ENCODE data around the gene KIAA1755. TPM values are rescaled to one million over a fixed set of nuclear protein-coding genes. Genes with fewer than 3 reads are reported as not detected.

The KIAA1755 gene
- total RNA-seq, 3 donors from 2014 or later = not detected

DNA sequence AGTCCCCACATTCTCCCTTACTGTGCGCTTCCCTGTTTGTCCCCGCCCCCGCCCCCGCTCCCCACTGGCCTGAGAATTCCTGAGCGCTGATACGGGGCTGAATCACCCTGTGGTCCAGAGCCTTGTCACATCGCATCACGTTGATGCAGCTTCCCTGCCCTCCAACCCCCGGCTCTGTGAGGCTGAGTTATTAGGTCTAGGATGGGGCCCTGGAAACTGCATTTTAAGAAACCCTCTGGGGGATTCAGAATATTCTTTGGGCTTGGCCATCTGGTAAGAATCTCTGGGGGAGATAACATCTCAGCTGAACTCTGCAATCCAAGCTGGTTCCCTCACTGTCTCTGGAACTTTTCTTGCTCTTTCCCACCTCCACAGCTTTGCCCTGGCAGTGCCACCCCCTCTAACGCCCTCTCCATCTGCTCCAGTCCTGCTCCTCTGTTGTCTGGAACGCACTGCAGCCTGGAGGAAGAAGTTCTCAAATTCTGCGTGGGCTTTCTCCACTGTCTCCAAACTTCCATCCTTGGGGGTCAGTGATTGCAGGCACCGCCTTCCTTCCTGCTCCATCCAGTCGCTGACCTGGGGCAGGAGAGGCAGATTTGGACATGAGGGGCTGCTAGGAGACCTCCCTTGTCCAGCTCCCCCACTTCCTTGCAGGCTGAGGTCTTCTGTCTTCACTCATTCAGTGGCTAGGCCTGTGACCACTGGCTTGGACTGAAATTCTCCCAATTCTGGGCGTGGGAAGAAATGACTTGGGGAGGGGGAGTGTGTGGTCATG, 42.6 kb downstream of the KIAA1755 start:
- no peak for DNase-seq
- no peak overlapping the region for H3K4me3 Mint-ChIP-seq

DNA sequence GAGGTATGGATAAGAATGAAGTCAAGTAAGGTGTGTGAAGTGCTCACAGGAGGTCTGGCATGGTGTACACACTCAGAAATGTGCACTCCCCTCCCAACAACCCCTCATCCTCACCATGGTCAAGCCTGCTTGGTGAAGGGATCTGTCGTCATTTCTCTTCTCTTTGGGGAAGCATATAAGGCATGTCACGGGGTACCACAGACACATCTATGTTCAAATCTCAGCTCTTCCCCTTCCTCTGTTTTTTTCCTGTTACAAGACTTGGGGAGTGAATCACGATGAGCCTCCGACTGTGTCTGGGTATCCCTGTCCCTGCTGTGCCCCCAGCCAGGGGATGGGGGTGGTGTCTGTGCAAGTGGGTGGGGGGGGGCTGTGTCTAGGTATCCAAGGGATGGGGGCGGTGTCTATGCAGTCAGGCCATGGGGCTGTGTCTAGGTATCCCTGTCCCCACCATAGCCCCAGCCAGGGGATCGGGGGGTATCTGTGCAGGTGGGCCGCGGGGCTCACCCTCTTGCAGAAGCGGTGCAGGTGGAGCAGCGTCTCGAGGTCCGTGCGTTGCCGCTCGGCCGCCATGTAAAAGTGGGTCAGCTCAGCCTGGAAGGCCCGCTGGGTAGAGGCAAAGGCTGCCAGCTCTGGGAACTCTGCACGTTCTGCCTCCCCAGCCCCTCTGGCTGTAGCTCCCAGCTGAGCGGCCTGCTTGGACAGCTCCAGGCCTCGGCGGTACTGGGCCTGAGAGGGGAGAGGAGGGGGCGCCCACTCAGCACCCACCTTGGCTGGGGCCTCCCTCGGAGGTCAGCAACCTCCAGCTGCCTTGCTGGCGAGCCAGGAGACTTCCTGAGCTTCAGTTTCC, 43.6 kb downstream of the KIAA1755 start:
- H3K36me3 Mint-ChIP-seq (ENCODE audit: insufficient read depth) = no peaks in the 10 kb centered on the region
- no peak overlapping the region for H3K4me3 Mint-ChIP-seq
- H3K27me3 Mint-ChIP-seq (ENCODE audit: low read depth) = peaks cover 7% of the 10 kb centered on the region
- peaks cover 3% of the 10 kb centered on the region for H3K4me1 Mint-ChIP-seq (ENCODE audit: low read depth)
- no peak for ATAC-seq
- DNase-seq = no peak
- H3K9me3 Mint-ChIP-seq = no peaks in the 10 kb centered on the region

More for the DNA sequence above, 42.6 kb downstream of the KIAA1755 start:
- Mint-ChIP-seq H3K9me3 (no peaks in the 10 kb centered on the region), H3K4me1 (ENCODE audit: low read depth) (peaks cover 3% of the 10 kb centered on the region), H3K36me3 (ENCODE audit: insufficient read depth) (no peaks in the 10 kb centered on the region), H3K27me3 (ENCODE audit: low read depth) (peaks cover 4% of the 10 kb centered on the region)
- no peak for ATAC-seq

GRCh38 chr20:38216201-38216600, 44.3 kb downstream of the KIAA1755 start:
- H3K4me3 Mint-ChIP-seq = no peak overlapping the region
- no peaks in the 10 kb centered on the region for H3K36me3 Mint-ChIP-seq (ENCODE audit: insufficient read depth)
- peaks cover 3% of the 10 kb centered on the region for H3K4me1 Mint-ChIP-seq (ENCODE audit: low read depth)
- H3K9me3 Mint-ChIP-seq = no peaks in the 10 kb centered on the region
- ATAC-seq (no peak), DNase-seq (no peak)
- peaks cover 7% of the 10 kb centered on the region for H3K27me3 Mint-ChIP-seq (ENCODE audit: low read depth)

DNA sequence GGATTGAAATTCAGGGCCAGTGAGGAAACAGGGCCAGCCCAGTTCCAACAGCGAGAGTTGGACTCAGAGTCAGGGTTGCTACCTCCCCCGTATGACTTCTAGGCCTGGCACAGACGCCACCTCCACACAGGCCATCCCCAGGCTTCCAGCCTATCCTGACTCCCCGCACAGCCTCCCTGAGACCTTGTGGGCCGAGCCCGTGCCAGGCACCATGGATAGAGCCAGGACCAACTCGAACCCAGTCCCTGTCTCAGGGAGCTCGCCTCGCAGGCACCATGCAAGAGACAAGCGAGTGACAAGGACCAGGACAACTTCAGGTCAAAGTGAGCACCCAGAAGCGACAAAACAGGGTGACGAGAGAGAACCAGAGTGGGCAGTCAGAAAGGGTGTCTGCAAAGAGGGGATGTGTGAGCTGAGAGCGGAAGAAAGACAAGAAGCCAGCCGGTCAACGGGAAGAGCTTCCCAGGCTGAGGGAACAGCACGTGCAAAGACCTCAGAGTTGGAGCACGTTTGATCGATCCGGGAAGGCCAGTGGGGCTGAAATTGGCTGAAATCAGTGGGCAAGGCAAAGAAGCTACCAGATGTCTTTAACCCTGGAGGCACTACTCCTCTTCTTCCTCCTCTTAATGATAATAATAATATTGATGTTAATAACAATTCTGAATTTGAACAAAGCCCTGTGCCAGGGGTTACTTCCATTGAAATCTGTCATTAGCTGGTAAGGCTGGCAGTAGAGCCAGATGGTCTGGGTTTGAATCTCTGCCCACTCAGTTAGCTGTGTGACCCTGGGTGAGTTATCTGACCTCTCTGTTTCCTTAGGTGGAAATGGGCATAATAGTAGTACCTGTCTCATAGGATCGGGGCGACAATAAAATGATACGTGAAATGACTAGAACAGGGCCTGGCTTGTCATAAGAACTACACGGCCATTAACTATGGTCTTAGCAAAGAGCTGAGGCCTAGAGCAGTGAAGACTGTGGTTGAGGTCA, 45.0 kb downstream of the KIAA1755 start:
- H3K27me3 Mint-ChIP-seq (ENCODE audit: low read depth) = peaks cover 7% of the 10 kb centered on the region
- DNase-seq (no peak), ATAC-seq (no peak)
- H3K4me1 Mint-ChIP-seq (ENCODE audit: low read depth) = no peaks in the 10 kb centered on the region
- H3K9me3 Mint-ChIP-seq = no peaks in the 10 kb centered on the region
- H3K36me3 Mint-ChIP-seq (ENCODE audit: insufficient read depth) = no peaks in the 10 kb centered on the region
- H3K4me3 Mint-ChIP-seq = no peak overlapping the region

GRCh38 chr20:38214256-38215193, 46.0 kb downstream of the KIAA1755 start:
- Mint-ChIP-seq H3K27me3 (ENCODE audit: low read depth) (peaks cover 7% of the 10 kb centered on the region), H3K36me3 (ENCODE audit: insufficient read depth) (no peaks in the 10 kb centered on the region), H3K4me1 (ENCODE audit: low read depth) (no peaks in the 10 kb centered on the region), H3K9me3 (no peaks in the 10 kb centered on the region), H3K4me3 (no peak overlapping the region)
- ATAC-seq = no peak
- DNase-seq = no peak

DNA sequence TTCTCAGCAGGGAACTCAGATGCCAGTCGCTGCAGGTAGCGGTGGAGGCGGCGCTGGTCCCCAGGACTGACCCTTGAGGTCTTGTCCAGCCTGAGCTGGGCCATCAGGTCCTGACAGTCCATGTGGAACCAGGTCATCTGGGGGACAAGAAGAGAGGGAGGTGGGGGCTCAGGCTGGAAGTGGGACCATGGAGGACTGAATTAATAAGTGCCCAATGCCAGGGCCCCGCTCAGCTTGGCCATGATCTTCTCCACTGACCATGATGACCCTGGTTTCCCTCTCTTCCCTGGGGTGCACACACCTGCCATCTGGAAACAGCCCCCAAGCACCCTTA, 47.0 kb downstream of the KIAA1755 start:
- no peak overlapping the region for H3K4me3 Mint-ChIP-seq

DNA sequence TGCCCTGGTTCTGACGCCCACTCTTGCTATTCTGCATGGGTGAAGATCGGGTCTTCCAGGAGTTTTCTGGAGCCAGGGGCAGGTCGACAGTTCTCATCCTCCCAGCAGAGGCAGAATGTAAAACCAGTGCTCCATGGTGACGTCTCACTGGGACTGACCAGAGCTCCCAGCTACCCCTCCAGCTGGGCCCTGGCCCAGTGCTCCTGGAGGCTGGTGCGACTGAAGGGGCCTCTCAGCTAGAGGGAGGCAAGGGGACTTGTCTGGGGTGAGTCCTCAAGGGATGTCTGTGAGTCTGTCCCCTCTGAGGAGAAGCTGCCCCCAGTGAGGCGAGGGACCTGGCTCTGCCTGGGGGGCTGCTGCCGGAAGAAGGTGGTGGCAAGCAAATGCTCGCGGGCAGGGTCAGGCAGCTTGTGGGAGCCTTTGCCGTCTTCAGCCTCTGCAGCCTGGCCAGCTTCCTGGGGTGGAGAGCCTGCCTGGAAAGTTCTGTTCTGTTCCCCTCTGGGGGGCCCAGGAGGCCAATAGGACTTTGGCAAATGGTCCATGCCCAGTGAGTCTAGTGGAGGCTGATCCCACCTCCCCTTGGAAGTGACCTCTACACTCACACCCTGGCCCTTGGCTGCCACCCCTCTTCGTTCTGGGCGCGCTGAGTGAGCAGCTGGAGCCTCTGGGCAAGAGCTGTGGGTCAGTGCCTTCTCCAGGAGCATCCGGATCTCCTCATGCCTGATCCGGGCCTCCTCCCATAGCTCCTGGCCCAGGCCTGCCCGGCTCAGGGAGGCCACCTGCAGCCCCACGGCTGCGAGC, 47.5 kb downstream of the KIAA1755 start:
- H3K4me3 Mint-ChIP-seq = no peak overlapping the region

More for the DNA sequence above, 47.0 kb downstream of the KIAA1755 start:
- H3K27me3 Mint-ChIP-seq (ENCODE audit: low read depth) = peaks cover 8% of the 10 kb centered on the region
- ATAC-seq (no peak), DNase-seq (no peak)
- H3K4me1 Mint-ChIP-seq (ENCODE audit: low read depth) = no peaks in the 10 kb centered on the region
- H3K9me3 Mint-ChIP-seq = no peaks in the 10 kb centered on the region
- H3K36me3 Mint-ChIP-seq (ENCODE audit: insufficient read depth) = no peaks in the 10 kb centered on the region

DNA sequence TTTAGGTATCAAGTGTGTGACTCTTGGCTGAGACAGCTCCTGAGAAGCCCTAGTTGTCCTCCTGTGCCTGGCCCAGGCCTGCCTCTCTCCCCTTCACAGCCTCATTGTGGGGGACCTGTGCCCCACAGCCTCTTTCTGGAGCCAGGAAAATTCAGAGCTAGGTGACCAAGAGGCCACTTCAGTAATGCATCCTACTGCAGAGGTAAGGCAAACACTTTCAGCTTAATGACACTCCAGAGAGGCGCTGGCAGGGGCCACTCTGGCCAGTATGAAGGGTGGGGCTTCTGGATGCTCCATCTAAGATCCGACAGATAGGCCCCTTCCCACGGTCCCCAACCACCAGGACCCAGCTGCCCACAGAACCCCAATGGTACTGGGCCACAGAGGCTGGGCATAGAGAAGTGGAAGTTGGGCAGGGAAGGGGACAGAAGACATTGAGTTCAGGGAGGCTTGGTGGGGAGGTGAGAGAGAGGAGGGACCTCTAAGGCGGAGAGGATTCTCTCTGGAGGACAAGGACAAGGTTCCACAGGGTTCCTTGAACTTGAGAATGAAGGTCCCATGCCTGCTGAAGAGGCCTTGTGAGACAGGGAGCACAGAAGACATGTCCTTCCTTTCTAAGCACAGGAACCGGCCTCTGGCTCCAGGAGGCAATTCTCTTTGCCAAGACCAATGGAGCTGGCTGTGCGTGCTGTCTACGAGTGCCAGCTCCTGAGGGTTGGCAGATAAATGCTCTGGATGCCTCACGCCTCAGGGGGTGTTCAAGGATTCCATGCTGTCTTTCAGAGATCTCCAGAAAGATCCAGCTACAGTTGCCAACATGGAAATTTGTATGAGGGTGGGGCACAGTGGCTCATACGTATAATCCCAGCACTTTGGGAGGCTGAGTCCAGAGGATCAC, 49.1 kb downstream of the KIAA1755 start:
- no peak for DNase-seq
- Mint-ChIP-seq H3K4me3 (no peak overlapping the region), H3K4me1 (ENCODE audit: low read depth) (no peaks in the 10 kb centered on the region), H3K9me3 (no peaks in the 10 kb centered on the region), H3K27me3 (ENCODE audit: low read depth) (peaks cover 10% of the 10 kb centered on the region), H3K36me3 (ENCODE audit: insufficient read depth) (no peaks in the 10 kb centered on the region)
- no peak for ATAC-seq

More for the DNA sequence above, 47.5 kb downstream of the KIAA1755 start:
- H3K27me3 Mint-ChIP-seq (ENCODE audit: low read depth) = peaks cover 10% of the 10 kb centered on the region
- DNase-seq (no peak), ATAC-seq (no peak)
- no peaks in the 10 kb centered on the region for H3K36me3 Mint-ChIP-seq (ENCODE audit: insufficient read depth)
- no peaks in the 10 kb centered on the region for H3K4me1 Mint-ChIP-seq (ENCODE audit: low read depth)
- H3K9me3 Mint-ChIP-seq = no peaks in the 10 kb centered on the region

- ATAC-seq (no peak), DNase-seq (no peak)
- no peaks in the 10 kb centered on the region for H3K36me3 Mint-ChIP-seq (ENCODE audit: insufficient read depth)
- no peak overlapping the region for H3K4me3 Mint-ChIP-seq
- no peaks in the 10 kb centered on the region for H3K9me3 Mint-ChIP-seq
- peaks cover 10% of the 10 kb centered on the region for H3K27me3 Mint-ChIP-seq (ENCODE audit: low read depth)
- no peaks in the 10 kb centered on the region for H3K4me1 Mint-ChIP-seq (ENCODE audit: low read depth)
Measured at GRCh38 chr20:38210741-38211140, 49.8 kb downstream of the KIAA1755 start.

DNA sequence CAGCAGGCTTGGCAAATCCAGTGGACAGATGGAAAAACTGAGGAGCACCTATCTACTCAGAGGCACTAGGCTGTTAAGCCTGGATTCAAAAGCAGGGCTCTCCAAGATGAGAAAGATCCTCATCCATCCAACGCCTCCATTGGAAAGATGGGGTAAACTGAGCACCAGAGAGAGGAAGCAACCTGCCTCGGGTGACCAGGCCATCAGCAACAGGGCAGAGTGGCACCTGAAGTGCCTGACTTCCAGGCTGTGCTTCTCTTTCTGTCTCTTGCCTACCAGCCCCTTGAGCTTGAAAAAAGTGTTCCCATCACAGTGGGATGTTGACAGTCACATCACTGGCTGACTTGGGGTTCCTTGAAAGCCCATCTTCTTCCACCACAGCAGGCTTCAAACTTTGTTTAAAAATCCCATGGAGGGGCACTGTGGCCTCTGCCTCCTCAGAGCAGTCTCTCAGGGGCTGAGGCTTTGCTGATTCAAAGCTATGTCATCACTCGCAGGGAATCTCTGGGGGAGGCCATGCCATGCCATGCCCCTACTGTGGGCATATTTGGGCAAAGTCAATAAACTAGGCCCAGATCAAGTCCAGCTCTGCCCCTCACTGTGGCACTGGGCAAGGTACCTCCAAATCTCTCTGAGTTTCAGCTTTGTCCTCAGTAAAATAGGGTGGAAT, 50.7 kb downstream of the KIAA1755 start:
- H3K4me3 Mint-ChIP-seq = no peak overlapping the region
- H3K4me1 Mint-ChIP-seq (ENCODE audit: low read depth) = no peaks in the 10 kb centered on the region
- no peaks in the 10 kb centered on the region for H3K36me3 Mint-ChIP-seq (ENCODE audit: insufficient read depth)
- no peak for ATAC-seq
- peaks cover 10% of the 10 kb centered on the region for H3K27me3 Mint-ChIP-seq (ENCODE audit: low read depth)
- no peaks in the 10 kb centered on the region for H3K9me3 Mint-ChIP-seq
- no peak for DNase-seq

DNA sequence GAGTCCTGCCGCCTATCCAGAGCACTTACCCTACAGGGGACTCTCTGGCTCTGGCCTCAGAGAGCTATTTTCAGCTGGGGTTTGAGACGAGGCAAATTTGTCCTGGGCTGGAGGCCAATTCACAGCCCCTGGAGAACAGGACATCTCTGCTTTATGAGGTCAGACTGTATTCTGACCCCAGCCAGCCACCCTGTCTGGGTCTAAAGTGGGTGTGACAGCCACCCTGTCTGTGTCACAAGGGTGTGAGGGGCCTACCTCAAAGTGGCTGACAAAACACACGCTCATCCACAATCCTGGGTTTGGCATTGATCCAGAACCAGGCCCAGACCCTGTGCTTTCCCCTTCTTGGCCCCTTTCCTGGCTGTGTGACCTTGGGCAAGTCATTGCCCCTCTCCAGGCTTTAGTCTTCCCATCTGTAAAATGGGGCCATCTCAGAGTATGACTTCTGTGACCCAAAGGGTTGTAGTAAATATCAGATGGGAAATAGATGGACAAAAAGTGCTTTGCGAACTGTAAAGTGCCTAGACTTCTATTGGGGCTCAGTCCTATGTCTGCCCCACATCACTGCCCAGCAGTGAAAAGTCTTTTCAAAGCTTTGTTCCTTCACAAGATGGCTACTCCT, 51.4 kb downstream of the KIAA1755 start:
- Mint-ChIP-seq H3K36me3 (ENCODE audit: insufficient read depth) (no peaks in the 10 kb centered on the region), H3K9me3 (no peaks in the 10 kb centered on the region), H3K4me3 (no peak overlapping the region), H3K4me1 (ENCODE audit: low read depth) (no peaks in the 10 kb centered on the region), H3K27me3 (ENCODE audit: low read depth) (peaks cover 6% of the 10 kb centered on the region)
- no peak for ATAC-seq
- no peak for DNase-seq

Data from activated T-cell treated with anti-CD3 and anti-CD28 coated beads, Interleukin-2, amount 50 U/mL, for 4 hours (primary cell).